Effector memory CD4-positive, alpha-beta T cell (primary cell): ENCODE data around the gene CD300A.
A peak's percentile ranks its signal among the peaks of the same experiment; 100 is the strongest.
"Not testable (repeated sequence)": the region's sequence is repeated elsewhere in the genome, so short reads cannot be mapped to it uniquely, and the experiment has no call there.

ENCODE experiments used
- DNase-seq, 3 donors: peaks; one replicate each; pipeline ENCODE4 v3.0.0-alpha.2; 2020
- H3K27ac ChIP-seq: 2 replicates; pipeline ENCODE4 v1.7.0; 2013; ENCODE audit warnings: mild to moderate bottlenecking, low read length, moderate library complexity; ENCODE audit not compliant: insufficient read depth, poor library complexity, severe bottlenecking
- H3K27me3 ChIP-seq: replicated peaks from 2 replicates; pipeline ENCODE4 v1.7.0; 2013; ENCODE audit warnings: mild to moderate bottlenecking, low read length; ENCODE audit not compliant: insufficient read depth, control insufficient read depth, poor library complexity, severe bottlenecking
- H3K36me3 ChIP-seq: 2 replicates; pipeline ENCODE4 v1.7.0; 2013; ENCODE audit warnings: mild to moderate bottlenecking, low read length, moderate library complexity; ENCODE audit not compliant: control insufficient read depth, insufficient read depth
- H3K4me1 ChIP-seq: 2 replicates; pipeline ENCODE4 v1.7.0; 2013; ENCODE audit warnings: low read length, mild to moderate bottlenecking; ENCODE audit not compliant: control insufficient read depth, insufficient read depth, poor library complexity, severe bottlenecking
- H3K4me3 ChIP-seq: 2 replicates; pipeline ENCODE4 v1.7.0; 2013; ENCODE audit warnings: low read length, low read depth, mild to moderate bottlenecking; ENCODE audit not compliant: insufficient read depth, poor library complexity, severe bottlenecking
- H3K9me3 ChIP-seq: 2 replicates; pipeline ENCODE4 v1.7.0; 2013; ENCODE audit warnings: mild to moderate bottlenecking, low read length, moderate library complexity; ENCODE audit not compliant: control insufficient read depth

Gene CD300A

DNA sequence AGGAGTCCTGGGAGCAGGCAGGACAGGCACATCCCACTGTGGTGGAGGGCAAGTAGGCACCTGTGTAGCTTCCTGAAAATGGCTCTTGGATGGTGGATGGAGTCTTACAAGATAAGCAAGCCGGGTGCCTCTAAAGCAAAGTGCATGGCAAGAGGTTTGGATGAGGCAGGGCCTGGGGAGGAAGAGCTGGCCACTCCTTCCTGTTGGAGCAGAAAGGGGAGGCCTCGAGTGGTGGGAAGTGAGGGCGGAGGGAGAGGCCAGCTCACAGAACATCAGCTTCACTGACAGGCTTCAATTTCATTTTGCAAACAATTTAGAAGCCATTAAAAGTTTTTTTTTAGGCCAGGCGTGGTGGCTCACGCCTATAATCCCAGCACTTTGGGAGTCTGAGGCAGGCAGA is 31.0 kb downstream of the CD300A start:
- Histone ChIP-seq H3K27me3 (no peaks in the 10 kb centered on the region), H3K4me1 (no peaks in the 10 kb centered on the region), H3K9me3 (no peaks in the 10 kb centered on the region), H3K36me3 (no peaks in the 10 kb centered on the region), H3K27ac (no peak overlapping the region), H3K4me3 (no peak overlapping the region)
- DNase-seq = no peak

DNA sequence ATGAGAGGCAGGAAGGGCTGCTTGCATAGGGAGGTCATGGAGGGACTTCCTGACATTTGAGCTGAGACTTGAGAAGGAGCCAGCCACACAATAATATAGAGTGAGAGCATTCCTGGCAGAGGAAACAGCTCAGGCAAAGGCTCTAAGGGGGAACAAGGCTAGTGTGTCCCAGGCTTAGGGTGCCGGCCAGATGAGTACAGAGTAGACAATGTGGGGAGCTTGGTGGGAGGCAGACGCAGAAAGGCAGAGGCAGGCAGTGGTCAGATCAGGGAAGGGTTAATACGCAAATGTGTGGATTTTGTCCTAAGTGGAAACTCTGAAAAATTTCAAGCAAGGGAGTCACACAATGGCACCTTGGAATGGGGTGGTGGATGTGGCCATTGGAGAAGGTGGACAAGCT is 33.6 kb downstream of the CD300A start:
- Histone ChIP-seq H3K4me1 (no peaks in the 10 kb centered on the region), H3K27me3 (no peaks in the 10 kb centered on the region), H3K36me3 (no peaks in the 10 kb centered on the region), H3K9me3 (no peaks in the 10 kb centered on the region), H3K4me3 (no peak overlapping the region), H3K27ac (no peak overlapping the region)
- DNase-seq = no peak

- DNase-seq = no peak
- Histone ChIP-seq H3K27me3 (no peaks in the 10 kb centered on the region), H3K4me1 (no peaks in the 10 kb centered on the region), H3K27ac (no peak overlapping the region), H3K9me3 (no peaks in the 10 kb centered on the region), H3K36me3 (no peaks in the 10 kb centered on the region), H3K4me3 (no peak overlapping the region)
These were observed 36.4 kb downstream of the CD300A start for GRCh38 chr17:74502861-74503260.

DNA sequence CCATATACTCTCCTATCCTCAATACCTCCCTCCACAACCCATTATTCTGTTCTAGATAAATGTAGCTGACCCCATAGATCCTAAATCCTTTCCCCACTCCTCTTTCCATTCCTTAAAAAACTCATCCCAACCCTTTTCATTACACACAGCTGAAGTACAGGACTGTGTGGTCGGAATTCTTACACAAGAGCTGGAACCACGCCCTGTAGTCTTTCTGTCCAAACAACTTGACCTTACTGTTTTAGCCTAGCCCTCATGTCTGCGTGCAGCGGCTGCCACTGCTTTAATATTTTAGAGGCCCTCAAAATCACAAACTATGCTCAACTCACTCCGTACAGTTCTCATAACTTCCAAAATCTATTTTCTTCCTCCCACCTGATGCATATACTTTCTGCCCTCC is 37.5 kb downstream of the CD300A start:
- DNase-seq = not testable (repeated sequence)

GRCh38 chr17:74508156-74508555 is 41.7 kb downstream of the CD300A start:
- no peak for DNase-seq
- H3K9me3 ChIP-seq = no peaks in the 10 kb centered on the region
- H3K36me3 ChIP-seq = no peaks in the 10 kb centered on the region
- no peak overlapping the region for H3K4me3 ChIP-seq
- no peaks in the 10 kb centered on the region for H3K4me1 ChIP-seq
- no peaks in the 10 kb centered on the region for H3K27me3 ChIP-seq
- no peak overlapping the region for H3K27ac ChIP-seq

More for the DNA sequence above, 37.5 kb downstream of the CD300A start:
- H3K4me1 ChIP-seq, H3K9me3 ChIP-seq, H3K27ac ChIP-seq, H3K36me3 ChIP-seq, H3K4me3 ChIP-seq, H3K27me3 ChIP-seq: not testable (repeated sequence)

DNA sequence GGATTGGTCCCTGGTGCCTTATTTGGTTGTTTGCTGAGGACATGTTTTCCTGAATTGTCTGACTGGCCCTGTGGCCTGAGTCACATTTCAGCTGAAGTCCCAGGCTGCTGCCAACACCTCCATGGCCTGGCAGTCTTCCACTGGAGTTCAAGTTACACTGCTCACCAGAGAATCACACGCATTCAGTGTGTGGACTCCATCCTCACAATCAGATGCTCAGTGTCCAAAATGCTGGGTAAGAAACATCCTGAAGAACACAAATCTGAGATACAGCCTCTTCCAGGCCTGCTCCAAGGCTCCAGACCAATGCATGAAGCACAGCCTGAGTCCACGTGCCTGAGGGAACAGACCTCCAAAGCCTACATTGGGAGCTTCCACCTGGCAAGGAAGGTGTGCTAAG is 45.6 kb downstream of the CD300A start:
- Histone ChIP-seq H3K36me3 (no peaks in the 10 kb centered on the region), H3K4me3 (no peak overlapping the region), H3K27me3 (no peaks in the 10 kb centered on the region), H3K9me3 (no peaks in the 10 kb centered on the region), H3K4me1 (no peaks in the 10 kb centered on the region), H3K27ac (no peak overlapping the region)
- no peak for DNase-seq

DNA sequence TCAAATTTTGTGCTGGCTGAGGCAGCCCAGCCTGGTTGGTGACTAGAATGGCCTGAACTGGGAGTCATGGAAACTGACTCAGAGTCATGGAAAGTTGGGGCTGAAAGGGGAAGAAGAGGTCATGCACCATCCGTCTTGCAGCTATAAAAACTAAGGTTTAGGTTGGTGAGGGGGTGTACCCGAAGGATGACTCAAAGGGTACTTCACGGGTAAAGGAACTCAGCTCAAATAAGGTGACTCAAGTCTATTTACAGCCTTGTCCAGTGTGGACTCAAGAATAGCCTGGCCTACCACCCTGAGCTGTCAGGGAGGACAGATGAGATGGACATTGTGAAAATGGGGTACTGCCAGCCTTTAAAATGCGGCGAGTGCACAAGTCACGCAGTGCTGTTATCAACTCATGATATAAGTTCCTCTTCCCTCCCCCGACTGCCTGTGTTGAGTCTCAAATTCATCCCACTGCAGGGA is 46.2 kb downstream of the CD300A start:
- H3K27ac ChIP-seq = no peak overlapping the region
- no peak overlapping the region for H3K4me3 ChIP-seq
- no peaks in the 10 kb centered on the region for H3K36me3 ChIP-seq
- no peaks in the 10 kb centered on the region for H3K4me1 ChIP-seq
- no peak for DNase-seq
- H3K27me3 ChIP-seq = no peaks in the 10 kb centered on the region
- no peaks in the 10 kb centered on the region for H3K9me3 ChIP-seq

- Histone ChIP-seq H3K4me3 (no peak overlapping the region), H3K36me3 (no peaks in the 10 kb centered on the region), H3K27me3 (no peaks in the 10 kb centered on the region), H3K4me1 (no peaks in the 10 kb centered on the region), H3K9me3 (no peaks in the 10 kb centered on the region), H3K27ac (no peak overlapping the region)
- DNase-seq = peak in 2 of 3 donors; percentile 49 to 56
These were observed 47.7 kb downstream of the CD300A start for GRCh38 chr17:74513987-74514631.

- H3K27me3 ChIP-seq = no peaks in the 10 kb centered on the region
- H3K4me1 ChIP-seq = no peaks in the 10 kb centered on the region
- peak in 1 of 3 donors; percentile 34 for DNase-seq
- no peak overlapping the region for H3K4me3 ChIP-seq
- no peaks in the 10 kb centered on the region for H3K36me3 ChIP-seq
- no peaks in the 10 kb centered on the region for H3K9me3 ChIP-seq
- no peak overlapping the region for H3K27ac ChIP-seq
These were observed 48.3 kb downstream of the CD300A start for GRCh38 chr17:74514632-74515334.

GRCh38 chr17:74515941-74516340 is 49.5 kb downstream of the CD300A start:
- Histone ChIP-seq H3K36me3 (no peaks in the 10 kb centered on the region), H3K4me1 (no peaks in the 10 kb centered on the region), H3K9me3 (no peaks in the 10 kb centered on the region), H3K27me3 (no peaks in the 10 kb centered on the region), H3K4me3 (no peak overlapping the region), H3K27ac (no peak overlapping the region)
- no peak for DNase-seq
